HepG2 (cell line): Measurements from ENCODE around the gene BBOX1. TPM values are rescaled to one million over a fixed set of nuclear protein-coding genes. Genes with fewer than 3 reads are reported as not detected.

ENCODE experiments used
- polyA plus RNA-seq, 8 experiments: library from polyadenylated mRNA; depleted of rRNA in 3 of 8; stranded (reverse) in 7 of 8; unstranded in 1 of 8; fragments of >200 nt; fragmentation: Illumina TruSeq in 4 of 8; extraction: Trizol in 4 of 8; gene quantifications; 2 replicates each; pipeline versions ENCODE4 v1.2.1 to v1.2.3, GENCODE V29; 2011 to 2016; ENCODE audit warnings: low read depth in 4 of 8, missing spikeins in 1 of 8, mixed read lengths in 1 of 8; ENCODE audit not compliant: insufficient read depth in 1 of 8
- total RNA-seq, 5 experiments: library from RNA; depleted of rRNA; stranded (reverse); fragments of >200 nt; fragmentation: Illumina TruSeq; extraction: Trizol; gene quantifications; 2 replicates each; pipeline ENCODE4 v1.2.3, GENCODE V29; 2016; ENCODE audit warnings: low read depth in 1 of 5

Gene BBOX1
- total and polyA plus RNA-seq, 2 of the 13 experiments (the other 11 are each of a cell fraction or from before 2014, with no cell fraction given): not detected

Other genes with a start within 250 kb of the BBOX1 start
- gene FIBIN, start 46.7 kb upstream of the BBOX1 start, total RNA-seq (2016; rRNA removed; fragmentation: Illumina TruSeq; extraction: Trizol): not detected in 2 replicates
- gene FIBIN, start 46.7 kb upstream of the BBOX1 start, polyA plus RNA-seq (2011; rRNA removed): not detected in 2 replicates